Activated CD8-positive, alpha-beta T cell treated with anti-CD3 and anti-CD28 coated beads, Interleukin-2, amount 10 ng/mL, durations not matched to agents 7 days and 5 days (primary cell): Measurements from ENCODE around the gene PHLDB1. TPM values are rescaled to one million over a fixed set of nuclear protein-coding genes. Genes with fewer than 3 reads are reported as not detected.

ENCODE experiments used
- ATAC-seq: fragments of 150-1000 bp; cut with Tn5 transposase; one replicate; pipeline ENCODE4 v1.10.0; 2021; ENCODE audit warnings: moderate library complexity
- CTCF ChIA-PET: fragments of 350-600 bp; sonication (Branson Sonifier 250); formaldehyde crosslinking; loops from one replicate; lab custom pipeline; 2021; ENCODE audit warnings: antibody characterized with exemption; lab: Charles Lee
- POLR2A ChIA-PET: fragments of 350-600 bp; sonication (Branson Sonifier 250); formaldehyde crosslinking; loops from one replicate; lab custom pipeline; 2021; ENCODE audit warnings: antibody characterized with exemption; lab: Charles Lee
- DNase-seq: peaks from one replicate; pipeline ENCODE4 v3.0.0-alpha.2; 2020
- H3K27ac Mint-ChIP-seq: one replicate; pipeline ENCODE4 v1.8.0; 2021; ENCODE audit warnings: mild to moderate bottlenecking, mixed read lengths
- H3K27me3 Mint-ChIP-seq: one replicate; pipeline ENCODE4 v1.8.0; 2021; ENCODE audit warnings: low read depth, mixed read lengths
- H3K36me3 Mint-ChIP-seq: one replicate; pipeline ENCODE4 v1.8.0; 2021; ENCODE audit warnings: low read depth, mixed read lengths
- H3K4me1 Mint-ChIP-seq: one replicate; pipeline ENCODE4 v1.8.0; 2021; ENCODE audit warnings: low read depth, mixed read lengths
- H3K4me3 Mint-ChIP-seq: one replicate; pipeline ENCODE4 v1.8.0; 2021; ENCODE audit warnings: mild to moderate bottlenecking, mixed read lengths
- H3K9me3 Mint-ChIP-seq: one replicate; pipeline ENCODE4 v1.8.0; 2022; ENCODE audit warnings: mixed read lengths; ENCODE audit not compliant: insufficient read depth
- total RNA-seq, 2 experiments: library from RNA; stranded (reverse); gene quantifications; one replicate each; pipeline ENCODE4 v1.2.3, GENCODE V29; 2021

Gene PHLDB1
- total RNA-seq, 2 experiments from 2014 or later, result 0.63 to 0.76 TPM

DNA sequence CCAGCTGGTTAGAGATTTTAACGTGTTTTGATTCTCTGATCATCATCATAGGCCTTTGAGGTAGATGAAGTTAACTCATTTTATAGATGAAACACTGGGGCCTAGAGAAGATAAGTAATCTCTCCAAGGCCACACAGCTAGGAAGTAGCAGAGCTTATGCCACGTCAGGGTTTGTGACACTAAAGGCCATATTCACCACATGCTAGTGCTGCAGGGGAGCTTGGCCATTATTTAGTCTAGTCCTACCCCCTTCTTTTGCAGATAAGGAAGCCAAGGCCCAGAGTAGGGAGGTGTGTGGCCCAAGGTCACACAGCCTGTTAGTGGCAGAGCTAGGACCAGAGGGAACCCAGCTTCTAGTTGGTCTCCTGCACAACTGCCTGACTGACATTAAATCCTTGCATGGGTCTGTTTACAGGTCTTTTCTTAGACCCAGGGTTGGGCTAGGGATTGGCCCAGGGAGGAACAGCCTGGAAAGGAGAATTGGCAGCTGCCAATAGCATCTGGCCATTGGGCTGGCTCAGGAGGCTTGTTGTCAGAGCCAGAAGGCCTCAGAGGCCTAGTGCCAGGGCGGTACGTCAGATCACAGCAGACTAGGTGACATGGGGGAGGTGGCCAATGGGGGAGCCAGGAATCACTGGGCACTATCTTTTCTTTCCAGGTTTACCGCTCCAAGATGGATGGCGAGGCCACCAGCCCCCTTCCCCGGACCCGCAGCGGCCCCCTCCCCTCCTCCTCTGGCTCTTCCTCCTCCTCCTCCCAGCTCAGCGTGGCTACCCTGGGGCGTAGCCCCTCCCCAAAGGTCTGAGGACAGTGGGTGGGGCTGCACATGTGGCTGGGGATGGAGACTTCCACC is 36.0 kb downstream of the PHLDB1 start:
- DNase-seq, result no peak
- ATAC-seq, result no peak
- H3K4me1 Mint-ChIP-seq, result no peaks in the 10 kb centered on the region
- POLR2A ChIA-PET, result interaction anchor here (0.6 kb wide), 1 partner anchor 13 kb away, joined by 3 read pairs; no protein-coding TSS in a partner anchor
- H3K27ac Mint-ChIP-seq, result no peak overlapping the region
- no peaks in the 10 kb centered on the region for H3K36me3 Mint-ChIP-seq
- no peaks in the 10 kb centered on the region for H3K9me3 Mint-ChIP-seq
- CTCF ChIA-PET, result interaction anchor here (0.9 to 1.4 kb wide), 4 partner anchors 15 to 49 kb away, joined by 3 to 6 read pairs (median 4); no protein-coding TSS in a partner anchor
- H3K27me3 Mint-ChIP-seq, result no peaks in the 10 kb centered on the region
- H3K4me3 Mint-ChIP-seq, result no peak overlapping the region

- Mint-ChIP-seq H3K4me3 (no peak overlapping the region), H3K9me3 (no peaks in the 10 kb centered on the region), H3K27me3 (no peaks in the 10 kb centered on the region), H3K27ac (no peak overlapping the region), H3K36me3 (no peaks in the 10 kb centered on the region), H3K4me1 (no peaks in the 10 kb centered on the region)
- DNase-seq (no peak), ATAC-seq (no peak)
- POLR2A ChIA-PET, result interaction anchor here (0.6 kb wide), 1 partner anchor 13 kb away, joined by 3 read pairs; no protein-coding TSS in a partner anchor
- CTCF ChIA-PET, result no interaction called here
Measured at GRCh38 chr11:118643995-118644345, 36.6 kb downstream of the PHLDB1 start.

- H3K4me1 Mint-ChIP-seq, result no peaks in the 10 kb centered on the region
- no peaks in the 10 kb centered on the region for H3K9me3 Mint-ChIP-seq
- no peak overlapping the region for H3K4me3 Mint-ChIP-seq
- no peak for ATAC-seq
- H3K27ac Mint-ChIP-seq, result no peak overlapping the region
- CTCF ChIA-PET, result no interaction called here
- H3K27me3 Mint-ChIP-seq, result no peaks in the 10 kb centered on the region
- no peak for DNase-seq
- H3K36me3 Mint-ChIP-seq, result no peaks in the 10 kb centered on the region
- POLR2A ChIA-PET, result no interaction called here
Measured at GRCh38 chr11:118644496-118644895, 37.1 kb downstream of the PHLDB1 start.

GRCh38 chr11:118645066-118645715 is 37.8 kb downstream of the PHLDB1 start:
- Mint-ChIP-seq H3K9me3 (no peaks in the 10 kb centered on the region), H3K36me3 (no peaks in the 10 kb centered on the region), H3K4me1 (no peaks in the 10 kb centered on the region), H3K27me3 (no peaks in the 10 kb centered on the region), H3K4me3 (no peak overlapping the region), H3K27ac (no peak overlapping the region)
- no peak for DNase-seq
- POLR2A ChIA-PET, result no interaction called here
- CTCF ChIA-PET, result no interaction called here
- ATAC-seq, result no peak

DNA sequence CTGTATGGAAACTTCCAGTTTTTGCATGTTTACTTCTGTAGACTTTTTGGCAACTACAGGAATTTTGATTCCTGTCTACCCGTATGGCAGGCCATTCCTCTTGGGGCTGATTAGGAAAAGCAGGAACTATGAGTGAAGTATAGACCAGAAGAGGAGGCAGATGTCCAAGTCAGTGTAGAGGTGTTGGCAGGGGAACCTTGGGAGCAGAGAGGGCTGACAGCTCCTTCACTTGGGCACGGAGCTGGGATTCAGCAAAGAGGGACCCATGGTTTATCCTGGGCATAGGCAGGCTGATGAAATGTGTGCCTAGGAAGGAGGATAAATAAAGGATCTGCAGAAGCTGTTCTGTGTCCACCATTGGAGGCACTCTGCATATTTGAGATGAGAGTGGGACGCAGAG is 39.0 kb downstream of the PHLDB1 start:
- CTCF ChIA-PET, result interaction anchor here (2.2 kb wide), 1 partner anchor 14 kb away, joined by 6 read pairs; no protein-coding TSS in a partner anchor
- Mint-ChIP-seq H3K27ac (no peak overlapping the region), H3K9me3 (no peaks in the 10 kb centered on the region), H3K27me3 (no peaks in the 10 kb centered on the region), H3K36me3 (no peaks in the 10 kb centered on the region), H3K4me1 (no peaks in the 10 kb centered on the region), H3K4me3 (no peak overlapping the region)
- ATAC-seq, result no peak
- POLR2A ChIA-PET, result no interaction called here
- no peak for DNase-seq

DNA sequence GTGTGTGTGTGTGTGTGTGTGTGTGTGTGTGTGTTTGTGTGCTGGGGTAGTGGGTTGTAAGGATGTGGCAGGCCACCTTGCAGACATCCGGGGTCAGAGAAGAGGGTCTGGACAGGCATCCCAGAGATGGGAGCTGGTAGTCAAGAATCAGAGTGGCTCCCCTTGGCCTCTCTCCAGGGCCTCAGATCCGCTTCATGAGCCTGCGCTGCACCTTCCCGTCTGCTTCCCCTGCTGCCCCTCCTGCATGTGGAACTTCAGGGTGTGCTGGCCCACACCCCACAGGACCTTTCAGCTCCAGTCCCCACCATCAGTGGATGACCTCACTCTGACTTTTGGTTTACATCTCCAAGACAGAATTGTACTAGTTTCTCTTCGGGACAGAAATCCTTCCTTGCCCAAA is 40.9 kb downstream of the PHLDB1 start:
- no peaks in the 10 kb centered on the region for H3K36me3 Mint-ChIP-seq
- ATAC-seq (no peak), DNase-seq (no peak)
- H3K27ac Mint-ChIP-seq, result no peak overlapping the region
- ChIA-PET CTCF (no interaction called here), POLR2A (no interaction called here)
- no peaks in the 10 kb centered on the region for H3K9me3 Mint-ChIP-seq
- H3K4me3 Mint-ChIP-seq, result no peak overlapping the region
- H3K4me1 Mint-ChIP-seq, result peaks cover 9% of the 10 kb centered on the region
- H3K27me3 Mint-ChIP-seq, result no peaks in the 10 kb centered on the region

- no peaks in the 10 kb centered on the region for H3K36me3 Mint-ChIP-seq
- CTCF ChIA-PET, result interaction anchor here (1.4 kb wide), 1 partner anchor 55 kb away, joined by 3 read pairs; no protein-coding TSS in a partner anchor
Measured at GRCh38 chr11:118649941-118650340, 42.5 kb downstream of the PHLDB1 start.

GRCh38 chr11:118650366-118650765 is 43.0 kb downstream of the PHLDB1 start:
- DNase-seq, result no peak
- H3K27me3 Mint-ChIP-seq, result no peaks in the 10 kb centered on the region
- no peak overlapping the region for H3K4me3 Mint-ChIP-seq
- no peak for ATAC-seq
- ChIA-PET CTCF (interaction anchor here (1.4 kb wide), 1 partner anchor 56 kb away, joined by 3 read pairs; no protein-coding TSS in a partner anchor), POLR2A (no interaction called here)
- peaks cover 9% of the 10 kb centered on the region for H3K4me1 Mint-ChIP-seq
- H3K36me3 Mint-ChIP-seq, result no peaks in the 10 kb centered on the region
- no peaks in the 10 kb centered on the region for H3K9me3 Mint-ChIP-seq
- no peak overlapping the region for H3K27ac Mint-ChIP-seq

More at GRCh38 chr11:118649941-118650340, 42.5 kb downstream of the PHLDB1 start:
- no peak for DNase-seq
- H3K27ac Mint-ChIP-seq, result no peak overlapping the region
- no peak for ATAC-seq
- no peak overlapping the region for H3K4me3 Mint-ChIP-seq
- peaks cover 9% of the 10 kb centered on the region for H3K4me1 Mint-ChIP-seq
- H3K9me3 Mint-ChIP-seq, result no peaks in the 10 kb centered on the region
- H3K27me3 Mint-ChIP-seq, result no peaks in the 10 kb centered on the region
- POLR2A ChIA-PET, result no interaction called here

DNA sequence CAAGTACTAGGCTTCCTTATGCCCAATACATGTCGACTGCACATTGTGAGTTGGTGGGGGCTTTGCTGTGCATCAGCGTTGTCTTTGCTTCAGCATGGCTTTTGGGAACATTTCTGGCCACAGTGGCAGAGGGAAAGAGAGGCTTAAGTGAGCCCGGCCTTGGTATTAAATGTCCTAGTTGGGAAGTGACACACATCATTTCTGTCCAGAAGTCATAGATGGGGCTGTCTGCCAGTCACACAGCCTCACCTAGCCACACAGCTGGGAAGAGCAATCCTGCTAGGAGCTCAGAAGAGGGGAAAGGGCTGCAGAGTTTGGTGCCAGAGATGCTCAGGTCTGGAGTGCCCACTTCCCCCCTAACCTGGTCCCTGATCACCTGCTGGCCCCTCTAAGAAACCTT is 44.4 kb downstream of the PHLDB1 start:
- no peaks in the 10 kb centered on the region for H3K27me3 Mint-ChIP-seq
- no peak overlapping the region for H3K27ac Mint-ChIP-seq
- no peaks in the 10 kb centered on the region for H3K36me3 Mint-ChIP-seq
- CTCF ChIA-PET, result no interaction called here
- POLR2A ChIA-PET, result no interaction called here
- DNase-seq (no peak), ATAC-seq (no peak)
- no peaks in the 10 kb centered on the region for H3K9me3 Mint-ChIP-seq
- peaks cover 9% of the 10 kb centered on the region for H3K4me1 Mint-ChIP-seq
- H3K4me3 Mint-ChIP-seq, result no peak overlapping the region

- CTCF ChIA-PET, result no interaction called here
Measured at GRCh38 chr11:118652681-118653181, 45.3 kb downstream of the PHLDB1 start.

GRCh38 chr11:118653684-118654390 is 46.4 kb downstream of the PHLDB1 start:
- peaks cover 9% of the 10 kb centered on the region for H3K4me1 Mint-ChIP-seq
- CTCF ChIA-PET, result no interaction called here
- no peak overlapping the region for H3K27ac Mint-ChIP-seq
- POLR2A ChIA-PET, result no interaction called here
- H3K9me3 Mint-ChIP-seq, result no peaks in the 10 kb centered on the region
- no peak overlapping the region for H3K4me3 Mint-ChIP-seq
- no peaks in the 10 kb centered on the region for H3K27me3 Mint-ChIP-seq
- DNase-seq, result no peak
- H3K36me3 Mint-ChIP-seq, result no peaks in the 10 kb centered on the region
- no peak for ATAC-seq

More at GRCh38 chr11:118652681-118653181, 45.3 kb downstream of the PHLDB1 start:
- H3K9me3 Mint-ChIP-seq, result no peaks in the 10 kb centered on the region
- H3K27me3 Mint-ChIP-seq, result no peaks in the 10 kb centered on the region
- POLR2A ChIA-PET, result no interaction called here
- H3K4me3 Mint-ChIP-seq, result no peak overlapping the region
- no peak for ATAC-seq
- H3K4me1 Mint-ChIP-seq, result peaks cover 9% of the 10 kb centered on the region
- no peaks in the 10 kb centered on the region for H3K36me3 Mint-ChIP-seq
- no peak overlapping the region for H3K27ac Mint-ChIP-seq
- no peak for DNase-seq
